ENCODE results near the gene KAT5.

DNA sequence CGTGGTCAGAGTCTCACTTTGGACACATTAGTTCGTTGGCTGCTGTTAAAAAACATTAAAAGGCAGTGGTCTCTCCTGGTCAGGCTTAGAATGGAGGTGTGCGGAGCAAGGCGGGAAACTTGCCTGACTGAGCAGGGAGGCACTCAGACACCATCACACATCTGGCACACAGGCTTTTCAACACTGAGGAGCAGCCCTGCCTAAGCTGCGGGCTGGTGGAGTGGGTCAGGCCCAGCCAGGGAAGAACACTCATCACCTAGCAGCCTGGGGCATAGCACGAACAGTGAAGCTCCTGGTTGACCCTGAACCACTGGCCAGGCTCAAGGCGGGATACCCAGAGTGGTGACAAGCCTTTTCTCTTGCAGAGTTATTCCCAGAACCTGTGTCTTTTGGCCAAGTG, 4.2 kb downstream of the KAT5 start:
- TF ChIP-seq, protein P1, sequence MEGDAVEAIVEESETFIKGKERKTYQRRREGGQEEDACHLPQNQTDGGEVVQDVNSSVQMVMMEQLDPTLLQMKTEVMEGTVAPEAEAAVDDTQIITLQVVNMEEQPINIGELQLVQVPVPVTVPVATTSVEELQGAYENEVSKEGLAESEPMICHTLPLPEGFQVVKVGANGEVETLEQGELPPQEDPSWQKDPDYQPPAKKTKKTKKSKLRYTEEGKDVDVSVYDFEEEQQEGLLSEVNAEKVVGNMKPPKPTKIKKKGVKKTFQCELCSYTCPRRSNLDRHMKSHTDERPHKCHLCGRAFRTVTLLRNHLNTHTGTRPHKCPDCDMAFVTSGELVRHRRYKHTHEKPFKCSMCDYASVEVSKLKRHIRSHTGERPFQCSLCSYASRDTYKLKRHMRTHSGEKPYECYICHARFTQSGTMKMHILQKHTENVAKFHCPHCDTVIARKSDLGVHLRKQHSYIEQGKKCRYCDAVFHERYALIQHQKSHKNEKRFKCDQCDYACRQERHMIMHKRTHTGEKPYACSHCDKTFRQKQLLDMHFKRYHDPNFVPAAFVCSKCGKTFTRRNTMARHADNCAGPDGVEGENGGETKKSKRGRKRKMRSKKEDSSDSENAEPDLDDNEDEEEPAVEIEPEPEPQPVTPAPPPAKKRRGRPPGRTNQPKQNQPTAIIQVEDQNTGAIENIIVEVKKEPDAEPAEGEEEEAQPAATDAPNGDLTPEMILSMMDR (conservative IDR thresholded peaks at IDR 0.05; ENCODE audit: low read depth, low read length) = no peak
- TF ChIP-seq POLR2A (IDR thresholded peaks at IDR 0.05; ENCODE audit: low read depth, low read length) (no peak), SMC3 (IDR thresholded peaks at IDR 0.05; ENCODE audit: low read depth, low read length) (no peak), RAD21 (IDR thresholded peaks at IDR 0.05; ENCODE audit: low read length) (no peak), CHD1 (IDR thresholded peaks at IDR 0.05; ENCODE audit: low read depth, low read length) (no peak), RFX5 (IDR thresholded peaks at IDR 0.05; ENCODE audit: low read depth, low read length) (no peak)
